Suppressor macrophage treated with lipopolysaccharide for 1 hour (primary cell): ENCODE results near the gene RGS13.

Source experiments
- DNase-seq, 3 donors: peaks; one replicate each; pipeline ENCODE4 v3.0.0-alpha.2; 2020 to 2022

RGS13 gene

GRCh38 chr1:192626366-192627179, 9.4 kb upstream of the RGS13 start:
- no peak for DNase-seq

DNA sequence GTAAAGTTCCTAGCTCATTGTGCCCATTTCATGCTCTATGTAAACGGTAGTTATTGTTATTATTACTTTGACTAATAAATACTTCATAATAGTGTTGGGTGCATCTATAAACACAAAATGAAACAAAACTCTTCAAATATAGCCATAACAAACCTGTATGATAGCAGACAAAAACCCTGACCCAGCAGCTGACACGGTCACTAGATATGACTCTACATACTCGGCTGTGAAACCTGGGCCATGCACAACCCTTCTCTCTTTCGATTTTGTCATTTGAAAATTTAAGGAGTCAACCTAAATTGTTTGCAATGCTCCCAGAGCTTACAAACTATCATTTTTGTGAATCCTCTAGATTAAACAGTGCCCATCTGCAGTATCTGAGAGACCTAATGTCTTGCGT, 8.0 kb upstream of the RGS13 start:
- no peak for DNase-seq

DNA sequence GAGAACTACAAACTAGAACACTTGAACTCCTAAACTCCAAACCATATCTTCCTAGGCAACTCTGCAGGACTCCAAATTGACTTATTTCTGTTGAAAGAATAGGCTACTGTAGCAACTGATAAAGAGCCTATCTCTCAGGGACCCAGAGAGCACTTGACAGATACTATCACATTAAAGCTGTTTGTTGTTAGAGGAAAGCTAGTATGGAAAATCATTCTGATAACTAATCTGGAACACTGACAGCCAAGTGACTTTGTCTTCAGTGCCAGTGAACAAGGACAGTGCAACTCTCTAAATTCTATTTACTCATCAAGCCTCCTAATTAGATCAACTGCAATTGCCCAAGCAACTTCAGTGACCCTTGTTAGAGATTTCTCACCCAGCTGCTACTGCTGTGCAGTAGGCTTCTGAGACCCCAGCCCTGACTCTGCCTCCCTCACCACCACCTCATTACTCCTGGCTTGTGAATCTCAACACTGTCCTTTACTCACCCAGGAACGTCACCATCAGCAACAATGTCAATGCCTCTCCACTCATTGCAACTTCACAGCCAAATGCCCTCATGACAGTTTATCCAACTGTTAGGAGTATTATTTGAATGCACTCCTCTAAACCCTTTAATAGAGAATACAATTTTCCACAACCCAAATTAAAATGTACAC, 7.4 kb upstream of the RGS13 start:
- DNase-seq = no peak

GRCh38 chr1:192629612-192630011, 6.3 kb upstream of the RGS13 start:
- DNase-seq = no peak

- no peak for DNase-seq
These were observed 5.2 kb upstream of the RGS13 start for GRCh38 chr1:192630521-192631287.

DNA sequence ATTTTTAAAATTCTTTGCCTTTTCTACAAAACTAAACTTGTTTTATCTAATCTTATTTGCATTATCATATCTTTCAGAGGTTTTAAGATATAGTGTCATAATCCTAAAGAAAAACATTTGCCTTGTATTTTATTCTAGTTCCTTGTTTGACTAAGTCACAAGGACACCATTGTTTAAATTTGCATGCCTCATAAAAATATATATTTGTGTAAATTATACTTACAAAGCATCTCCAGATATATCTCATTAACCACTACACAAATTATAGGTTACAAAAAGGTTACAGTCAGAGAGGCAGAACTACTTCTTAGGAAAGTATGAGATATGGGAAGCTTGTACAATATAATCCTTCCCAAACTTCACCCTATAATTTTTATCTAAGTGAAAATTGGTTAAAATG, 4.2 kb upstream of the RGS13 start:
- DNase-seq = no peak

GRCh38 chr1:192632188-192632587, 3.8 kb upstream of the RGS13 start:
- no peak for DNase-seq

DNA sequence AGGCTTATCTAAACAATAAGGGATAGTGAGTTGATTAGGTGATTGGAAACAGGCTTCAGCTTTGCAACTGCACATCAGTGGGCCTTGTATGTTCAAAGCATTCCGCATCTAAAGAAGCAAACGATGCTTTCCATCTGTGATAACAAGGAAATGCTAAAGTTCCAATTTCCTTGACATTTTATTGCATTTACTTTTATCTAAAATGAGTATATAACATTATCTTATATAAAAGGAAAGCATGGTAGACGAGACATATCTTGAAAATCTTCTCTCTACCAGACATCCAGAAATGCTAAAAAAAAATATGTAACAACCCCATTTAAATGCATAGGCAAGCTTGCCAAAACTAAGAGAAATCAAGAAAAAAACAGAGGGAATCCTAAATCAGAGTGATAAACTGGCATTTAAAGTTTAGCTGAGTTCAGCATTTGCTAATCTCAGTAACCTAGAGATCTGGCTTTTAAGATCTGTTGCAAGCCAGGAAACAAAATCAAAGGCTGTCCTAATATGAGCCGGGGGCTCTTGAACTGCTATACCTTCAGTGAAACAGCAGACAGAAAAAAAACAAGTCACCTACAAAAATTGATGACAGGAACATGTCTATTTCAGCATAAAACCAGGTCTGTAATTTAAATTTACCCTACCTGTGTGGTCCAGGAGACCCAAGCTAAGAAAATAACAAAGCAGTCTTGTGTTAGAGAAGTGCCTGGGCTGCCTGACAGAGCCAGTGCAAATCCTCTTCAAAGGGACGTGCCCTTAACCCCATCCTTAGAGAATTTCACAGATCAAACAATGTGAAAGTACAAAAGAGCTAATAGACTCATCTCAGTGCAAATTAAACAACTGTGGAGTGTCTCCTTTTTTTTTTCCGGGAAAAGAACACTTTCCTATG, 3.1 kb upstream of the RGS13 start:
- no peak for DNase-seq

- DNase-seq = no peak
These were observed 2.3 kb upstream of the RGS13 start for GRCh38 chr1:192633533-192634253.

DNA sequence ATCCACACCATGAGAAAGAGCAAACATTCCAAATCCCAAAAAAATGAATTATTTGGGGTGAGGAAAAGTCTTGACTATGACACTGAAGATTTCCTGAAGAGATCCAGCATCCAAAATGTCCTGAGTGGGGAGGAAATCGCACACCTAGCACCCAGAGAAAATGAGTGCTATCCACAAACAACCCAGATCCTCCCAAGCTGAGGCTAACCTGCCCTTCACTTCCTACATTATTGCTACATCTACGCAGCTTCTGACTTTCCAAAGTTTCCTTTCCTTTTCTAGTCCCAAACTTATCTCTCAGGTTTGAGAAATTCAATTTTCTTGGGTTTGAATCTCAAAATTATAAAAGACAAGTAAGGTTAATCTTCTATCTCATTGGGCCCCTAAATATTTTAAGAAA, 906 bp upstream of the RGS13 start:
- DNase-seq = no peak

DNA sequence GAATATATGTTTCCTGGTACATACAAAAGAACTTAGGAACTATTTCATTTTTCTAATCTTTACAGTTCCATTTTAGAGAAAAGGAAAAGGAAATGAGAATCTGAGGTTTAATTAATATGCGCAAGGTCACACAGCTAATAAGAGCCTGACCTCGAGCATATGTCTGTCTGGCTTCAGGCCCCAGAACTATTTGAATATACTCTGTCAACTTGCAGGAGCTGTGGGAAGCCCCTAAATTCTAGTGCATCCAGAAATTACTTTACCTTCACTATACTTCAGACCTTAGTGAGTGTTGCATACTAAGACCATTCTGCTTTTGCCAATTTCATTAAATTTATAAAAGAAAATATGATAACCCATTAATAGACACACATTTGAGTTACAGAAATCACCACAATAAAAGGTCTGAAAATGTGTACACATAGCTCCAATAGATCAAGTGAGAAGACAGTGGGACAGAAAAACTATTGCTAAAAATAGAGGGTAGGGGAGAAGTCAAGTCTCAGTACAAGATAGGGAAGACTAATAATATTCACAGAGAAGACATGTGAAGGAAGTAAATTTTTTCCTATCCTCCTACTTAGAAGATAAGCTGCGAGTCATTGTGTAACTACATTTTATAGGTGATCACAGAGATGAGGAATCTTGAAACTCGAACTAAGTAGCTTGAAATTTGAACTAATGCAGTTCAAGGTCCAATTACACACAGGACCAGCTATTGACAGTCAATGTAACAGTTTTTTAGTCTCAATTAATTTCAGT, 3.8 kb downstream of the RGS13 start:
- peak in 1 of 3 donors; percentile 19 for DNase-seq

GRCh38 chr1:192652159-192652558, 16.2 kb downstream of the RGS13 start:
- no peak for DNase-seq

- no peak for DNase-seq
These were observed 18.2 kb downstream of the RGS13 start for GRCh38 chr1:192654120-192654519.

DNA sequence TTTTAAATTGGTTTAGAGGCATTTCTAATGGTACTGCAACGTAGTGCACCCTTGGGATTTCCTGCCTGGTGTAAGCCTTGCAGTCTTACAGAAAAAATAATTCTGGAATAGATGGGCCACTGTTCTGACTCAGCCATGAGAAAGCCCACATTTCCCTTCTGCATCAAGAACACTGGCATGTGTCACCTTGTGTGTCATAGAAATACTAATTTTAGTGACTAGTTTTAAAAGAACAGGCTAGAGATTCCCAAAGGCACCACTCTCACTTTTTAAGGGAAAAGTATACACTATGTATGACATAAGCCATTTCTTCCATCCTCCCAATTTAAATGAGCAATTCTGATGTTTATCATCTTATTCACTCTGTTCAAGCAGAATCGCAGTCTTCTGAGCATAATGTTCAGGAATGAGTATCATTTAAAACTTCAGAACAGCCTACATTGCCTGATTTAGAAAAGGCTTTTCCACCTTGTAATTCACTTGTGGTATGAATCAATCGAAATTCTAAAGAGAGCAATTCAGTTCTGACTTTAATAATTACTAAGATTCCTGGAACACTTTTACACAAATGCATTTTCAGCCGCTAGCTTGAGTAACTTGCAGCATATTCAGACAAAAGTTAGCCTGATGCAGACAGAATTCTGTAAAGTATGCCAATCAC, 18.8 kb downstream of the RGS13 start:
- DNase-seq = peak; percentile 18 to 68 (median 34)

- no peak for DNase-seq
These were observed 21.8 kb downstream of the RGS13 start for GRCh38 chr1:192657760-192658159.

DNA sequence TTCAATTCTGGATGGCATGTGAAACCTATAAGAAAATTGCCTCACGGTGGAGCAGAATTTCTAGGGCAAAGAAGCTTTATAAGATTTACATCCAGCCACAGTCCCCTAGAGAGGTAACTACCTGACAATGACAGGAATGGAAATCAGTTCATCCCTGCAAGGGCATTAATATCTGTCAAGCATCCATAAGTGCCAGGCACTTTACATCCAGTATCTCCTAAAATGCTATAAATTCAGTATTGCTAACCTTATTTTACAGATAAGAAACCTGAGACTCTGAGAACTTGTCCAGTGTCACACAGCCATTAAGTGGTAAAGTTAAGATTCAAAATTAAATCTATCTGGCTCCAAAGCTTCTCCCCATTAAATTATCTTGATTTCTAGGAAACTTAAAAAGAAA, 22.3 kb downstream of the RGS13 start:
- no peak for DNase-seq

DNA sequence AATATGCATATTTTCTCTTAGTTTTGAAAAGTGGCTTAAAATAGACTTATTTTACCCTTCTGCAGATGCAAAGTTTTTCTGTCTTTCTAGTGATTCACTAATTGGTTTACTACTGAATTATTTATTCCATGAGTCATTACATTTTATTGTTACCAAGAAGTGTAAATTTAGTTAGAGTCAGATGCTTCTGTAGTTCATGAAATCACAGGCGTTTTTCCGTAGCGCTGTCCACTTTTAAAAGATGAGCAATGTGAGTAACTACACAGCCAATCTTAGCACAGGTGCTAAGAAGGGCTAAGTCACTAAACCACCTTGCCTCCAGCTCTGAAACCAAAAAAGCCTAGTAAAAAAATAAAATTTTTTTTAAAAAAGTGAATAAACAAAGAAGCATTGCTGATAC, 24.7 kb downstream of the RGS13 start:
- DNase-seq = no peak

- DNase-seq = no peak
These were observed 32.5 kb downstream of the RGS13 start for GRCh38 chr1:192668409-192668983.

GRCh38 chr1:192669174-192669573, 33.2 kb downstream of the RGS13 start:
- DNase-seq = no peak

DNA sequence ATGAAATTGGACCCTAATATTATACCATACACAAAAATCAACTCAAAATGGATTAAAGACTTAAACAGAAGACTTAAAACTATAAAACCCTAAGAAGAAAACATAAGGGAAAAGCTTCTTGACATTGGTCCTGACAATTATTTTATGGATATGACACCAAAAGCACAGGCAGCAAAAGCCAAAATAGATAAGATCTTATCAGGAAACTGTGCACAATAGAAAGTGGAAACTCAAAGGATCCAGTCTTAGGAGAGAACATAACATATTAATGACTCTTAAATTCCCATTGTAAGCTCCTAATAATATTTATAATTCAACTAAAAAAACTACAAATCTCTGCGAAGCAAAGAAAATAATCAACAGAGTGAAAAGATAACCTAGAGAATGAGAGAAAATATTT, 39.8 kb downstream of the RGS13 start:
- DNase-seq = no peak
